Stomach (tissue), 9 donors: ENCODE data around the gene ZFP90. TPM values are rescaled to one million over a fixed set of nuclear protein-coding genes. Genes with fewer than 3 reads are reported as not detected.
A peak's percentile ranks its signal among the peaks of the same experiment; 100 is the strongest.

Experiments used
- DNase-seq, 2 donors: peaks; one replicate each; pipeline versions ENCODE4 v3.0.0 to v3.0.0-alpha.2; 2013 to 2019
- H3K27ac ChIP-seq, 5 donors: fragments of 200-600 bp in 4 of 5; sonication (generic) in 4 of 5; one replicate each; pipeline ENCODE4 v1.5.1; 2013 to 2019; ENCODE audit warnings: mild to moderate bottlenecking in 1 of 5, moderate library complexity in 1 of 5
- H3K27me3 ChIP-seq, 3 donors: fragments of 200-600 bp; sonication (generic); one replicate each; pipeline ENCODE4 v1.5.1; 2017 to 2019; ENCODE audit warnings: mixed run types in 1 of 3
- H3K36me3 ChIP-seq, 4 donors: fragments of 200-600 bp; sonication (generic); 1 replicate in 3 of 4; 2 replicates in 1 of 4; pipeline ENCODE4 v1.5.1; 2016 to 2019
- H3K4me1 ChIP-seq, 4 donors: fragments of 200-600 bp; sonication (generic); one replicate each; pipeline ENCODE4 v1.5.1; 2016 to 2019
- H3K4me3 ChIP-seq, 4 donors: fragments of 200-600 bp; sonication (generic) in 3 of 4; one replicate each; pipeline ENCODE4 v1.5.1; 2016 to 2019; ENCODE audit warnings: mild to moderate bottlenecking in 1 of 4
- H3K9me3 ChIP-seq, 4 donors: fragments of 200-600 bp; sonication (generic); one replicate each; pipeline ENCODE4 v1.5.1; 2016 to 2019
- CTCF ChIP-seq, 7 experiments: fragments of 450-650 bp in 4 of 7; fragments of 200-600 bp in 3 of 7; sonication (generic) in 3 of 7; IDR thresholded peaks; one replicate each; pipeline ENCODE4 v1.5.1; 2016 to 2019; ENCODE audit warnings: antibody characterized with exemption in 7 of 7, control low read depth in 2 of 7, mild to moderate bottlenecking in 1 of 7
- EP300 ChIP-seq: sonication (generic); formaldehyde crosslinking; IDR thresholded peaks from one replicate; pipeline ENCODE4 v1.6.1; 2017; ENCODE audit warnings: antibody characterized with exemption
- POLR2A ChIP-seq, 4 donors: fragments of 450-650 bp; IDR thresholded peaks; one replicate each; pipeline ENCODE4 v1.6.1; 2016; ENCODE audit warnings: antibody characterized with exemption in 4 of 4, control low read depth in 2 of 4, mild to moderate bottlenecking in 1 of 4, moderate library complexity in 1 of 4
- POLR2AphosphoS5 ChIP-seq, 3 donors: sonication (generic); formaldehyde crosslinking; IDR thresholded peaks; one replicate each; pipeline ENCODE4 v1.6.1; 2016; ENCODE audit warnings: antibody characterized with exemption in 3 of 3
- WGBS, 5 donors: extraction: QIAGEN DNeasy Blood & Tissue Kit in 3 of 5; methylation state at CpG; one replicate each; pipeline versions ENCODE4 v1.1.5 to v1.1.7; 2013 to 2018; 5-methylcytosine and 5-hydroxymethylcytosine counted together
- intact Hi-C: fragments of 100-400 bp; cut with DNase I; formaldehyde crosslinking; loops from one replicate; pipeline ENCODE4 v1.15.1; 2023; ENCODE audit warnings: low total_unique reads
- polyA plus RNA-seq, 3 donors: library from polyadenylated mRNA; stranded (reverse); fragments of 200-250 nt; gene quantifications; one replicate each; pipeline ENCODE4 v1.2.3, GENCODE V29; 2013
- total RNA-seq, 5 donors: library from RNA; depleted of rRNA; stranded (reverse); fragments of >200 nt; gene quantifications; one replicate each; pipeline versions ENCODE4 v1.1.0 to v1.2.3, GENCODE V29; 2014 to 2016
- donor health status: healthy with polysubstance abuse.
- donor health status: Bipolar disorder and iron deficiency.
- donor health status: healthy.

ZFP90 gene
- total and polyA plus RNA-seq, 8 donors: 6.2 to 28.1 (median 14.4) TPM

GRCh38 chr16:68590201-68590994 lies 51.3 kb downstream of the ZFP90 start:
- intact Hi-C loops: no loop called here
- peak; percentile 74 to 90 for DNase-seq
- TF ChIP-seq CTCF (IDR thresholded peaks at IDR 0.05) (peak in 4 of 7 experiments; percentile 32 to 61 (median 47)), POLR2AphosphoS5 (IDR thresholded peaks at IDR 0.05) (peak in 1 of 3 donors; percentile 11), POLR2A (IDR thresholded peaks at IDR 0.05) (no peak)
- Histone ChIP-seq H3K36me3 (no peaks in the 10 kb centered on the region), H3K27ac (no peak overlapping the region), H3K9me3 (no peaks in the 10 kb centered on the region), H3K4me3 (no peak overlapping the region), H3K27me3 (no peaks in the 10 kb centered on the region), H3K4me1 (peaks cover 0 to 8% (median 4%) of the 10 kb centered on the region in 4 donors)
- 7 to 16% (median 10%) methylated on average over 24 to 26 of the region's 26 CpGs for WGBS, 5 donors

- intact Hi-C loops: no loop called here
- Histone ChIP-seq H3K4me3 (no peak overlapping the region), H3K27me3 (no peaks in the 10 kb centered on the region), H3K27ac (no peak overlapping the region), H3K4me1 (peaks cover 0 to 8% (median 4%) of the 10 kb centered on the region in 4 donors), H3K36me3 (no peaks in the 10 kb centered on the region), H3K9me3 (no peaks in the 10 kb centered on the region)
- peak in 1 of 2 donors; percentile 18 for DNase-seq
- TF ChIP-seq CTCF (IDR thresholded peaks at IDR 0.05): no peak
- WGBS, 5 donors: 89 to 96% (median 94%) methylated on average over 5 of the region's 5 CpGs
Observed at GRCh38 chr16:68592466-68593337, 53.6 kb downstream of the ZFP90 start.

GRCh38 chr16:68596266-68596665 lies 57.2 kb downstream of the ZFP90 start:
- Histone ChIP-seq H3K4me3 (no peak overlapping the region), H3K9me3 (no peaks in the 10 kb centered on the region), H3K27me3 (no peaks in the 10 kb centered on the region), H3K4me1 (no peaks in the 10 kb centered on the region), H3K27ac (no peak overlapping the region), H3K36me3 (no peaks in the 10 kb centered on the region)
- no peak for DNase-seq
- WGBS, 5 donors: 89 to 94% (median 91%) methylated on average over 6 of the region's 6 CpGs
- intact Hi-C loops: no loop called here
- TF ChIP-seq EP300 (no peak), POLR2AphosphoS5 (IDR thresholded peaks at IDR 0.05) (no peak), CTCF (IDR thresholded peaks at IDR 0.05) (no peak), POLR2A (IDR thresholded peaks at IDR 0.05) (no peak)

GRCh38 chr16:68599586-68599985 lies 60.5 kb downstream of the ZFP90 start:
- H3K9me3 ChIP-seq: no peaks in the 10 kb centered on the region
- no peaks in the 10 kb centered on the region for H3K4me1 ChIP-seq
- no peak overlapping the region for H3K4me3 ChIP-seq
- no peak overlapping the region for H3K27ac ChIP-seq
- no peaks in the 10 kb centered on the region for H3K36me3 ChIP-seq
- TF ChIP-seq CTCF (IDR thresholded peaks at IDR 0.05): no peak
- TF ChIP-seq EP300: no peak
- TF ChIP-seq POLR2AphosphoS5 (IDR thresholded peaks at IDR 0.05): no peak
- no peak for TF ChIP-seq POLR2A (IDR thresholded peaks at IDR 0.05)
- no peaks in the 10 kb centered on the region for H3K27me3 ChIP-seq
- 92 to 97% (median 94%) methylated on average over 1 of the region's 1 CpG for WGBS, 5 donors
- DNase-seq: no peak
- intact Hi-C loops: no loop called here
